Activated T-helper 1 cell treated with anti-CD3 and anti-CD28 coated beads, Interleukin-12 subunit alpha, Interleukin-12 subunit beta, Interleukin-2, Interleukin-4 antibody, amounts not matched to agents 30 ng/mL and 10 ng/mL and 1 ng/mL, durations not matched to agents 14 hours and 24 hours and 36 hours (primary cell): Measurements from ENCODE around the gene SLC29A4. TPM values are rescaled to one million over a fixed set of nuclear protein-coding genes. Genes with fewer than 3 reads are reported as not detected.

Experiments
- DNase-seq: peaks from one replicate; pipeline ENCODE4 v3.0.0; 2021; ENCODE audit warnings: low spot score
- H3K27ac Mint-ChIP-seq: one replicate; pipeline ENCODE4 v1.8.0; 2021; ENCODE audit warnings: mild to moderate bottlenecking, mixed read lengths
- H3K27me3 Mint-ChIP-seq: one replicate; pipeline ENCODE4 v1.8.0; 2022; ENCODE audit warnings: mild to moderate bottlenecking, moderate library complexity, mixed read lengths; ENCODE audit not compliant: insufficient read depth
- H3K36me3 Mint-ChIP-seq: one replicate; pipeline ENCODE4 v1.8.0; 2021; ENCODE audit warnings: low read depth, mixed read lengths
- H3K4me1 Mint-ChIP-seq: one replicate; pipeline ENCODE4 v1.8.0; 2021; ENCODE audit warnings: low read depth, mixed read lengths
- H3K4me3 Mint-ChIP-seq: one replicate; pipeline ENCODE4 v1.8.0; 2021; ENCODE audit warnings: mild to moderate bottlenecking, moderate library complexity, mixed read lengths
- H3K9me3 Mint-ChIP-seq: one replicate; pipeline ENCODE4 v1.8.0; 2021; ENCODE audit warnings: mixed read lengths
- intact Hi-C: fragments of 100-400 bp; cut with micrococcal nuclease; formaldehyde crosslinking; loops from one replicate; pipeline ENCODE4 v1.15.1; 2024
- total RNA-seq: library from RNA; stranded (reverse); gene quantifications from 2 replicates; pipeline ENCODE4 v1.2.3, GENCODE V29; 2022

Gene SLC29A4
- total RNA-seq, 1 donor from 2014 or later, result 0.29 TPM

DNA sequence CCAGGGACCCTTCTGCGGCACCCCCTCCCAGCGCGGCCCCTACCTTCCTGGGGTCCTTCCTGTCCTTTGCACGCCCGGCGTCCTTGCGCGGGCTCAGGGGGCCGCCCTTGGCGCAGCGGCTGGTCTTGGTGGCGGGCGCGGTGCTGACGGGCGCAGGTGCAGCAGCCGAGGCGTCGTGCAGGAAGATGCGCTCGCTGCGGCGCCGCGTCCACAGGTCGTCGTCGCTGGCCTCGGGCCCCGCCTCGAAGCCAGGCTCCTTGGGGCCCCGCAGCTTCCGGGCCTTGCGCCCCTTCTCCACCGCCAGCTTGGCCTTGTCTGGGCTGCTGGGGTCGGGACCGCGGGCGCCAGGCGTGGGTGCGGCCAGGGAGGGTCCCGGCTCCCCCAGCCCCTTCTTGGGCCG is 49.8 kb downstream of the SLC29A4 start:
- Mint-ChIP-seq H3K4me3 (no peak overlapping the region), H3K36me3 (peaks cover 49% of the 10 kb centered on the region), H3K4me1 (peaks cover 15% of the 10 kb centered on the region), H3K27ac (no peak overlapping the region), H3K9me3 (peaks cover 15% of the 10 kb centered on the region), H3K27me3 (peaks cover 5% of the 10 kb centered on the region)
- intact Hi-C loops, result no loop called here
- no peak for DNase-seq

GRCh38 chr7:5333121-5334045 is 50.6 kb downstream of the SLC29A4 start:
- peaks cover 53% of the 10 kb centered on the region for H3K36me3 Mint-ChIP-seq
- intact Hi-C loops, result no loop called here
- no peak overlapping the region for H3K27ac Mint-ChIP-seq
- no peak overlapping the region for H3K4me3 Mint-ChIP-seq
- peaks cover 5% of the 10 kb centered on the region for H3K27me3 Mint-ChIP-seq
- DNase-seq, result no peak
- peaks cover 15% of the 10 kb centered on the region for H3K4me1 Mint-ChIP-seq
- H3K9me3 Mint-ChIP-seq, result peaks cover 15% of the 10 kb centered on the region

GRCh38 chr7:5334671-5335070 is 51.9 kb downstream of the SLC29A4 start:
- H3K36me3 Mint-ChIP-seq, result peaks cover 59% of the 10 kb centered on the region
- intact Hi-C loops, result no loop called here
- H3K27ac Mint-ChIP-seq, result no peak overlapping the region
- no peak overlapping the region for H3K4me3 Mint-ChIP-seq
- H3K9me3 Mint-ChIP-seq, result peaks cover 15% of the 10 kb centered on the region
- H3K4me1 Mint-ChIP-seq, result peaks cover 15% of the 10 kb centered on the region
- DNase-seq, result no peak
- H3K27me3 Mint-ChIP-seq, result peaks cover 5% of the 10 kb centered on the region

- Mint-ChIP-seq H3K27me3 (peaks cover 2% of the 10 kb centered on the region), H3K36me3 (peaks cover 61% of the 10 kb centered on the region), H3K27ac (no peak overlapping the region), H3K4me1 (peaks cover 10% of the 10 kb centered on the region), H3K4me3 (no peak overlapping the region), H3K9me3 (peaks cover 25% of the 10 kb centered on the region)
- intact Hi-C loops, result no loop called here
- no peak for DNase-seq
Observed at GRCh38 chr7:5337047-5337446, 54.3 kb downstream of the SLC29A4 start.

DNA sequence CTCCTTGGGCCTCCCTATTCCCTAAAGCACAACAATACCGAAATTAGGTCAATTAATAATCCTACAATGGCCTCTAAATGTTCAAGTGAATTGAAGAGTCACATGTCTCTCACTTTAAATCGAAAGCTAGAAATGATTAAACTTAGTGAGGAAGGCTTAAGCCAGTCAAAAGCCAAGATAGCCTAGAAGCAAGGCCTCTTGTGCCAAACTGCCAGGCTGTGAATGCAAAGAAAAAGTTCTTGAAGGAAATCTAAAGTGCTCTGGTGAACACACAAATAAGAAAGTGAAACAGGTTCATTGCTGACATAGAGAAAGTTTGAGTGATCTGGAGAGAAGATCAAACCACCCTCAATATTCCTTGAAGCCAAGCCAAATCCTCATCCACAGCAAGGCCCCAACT is 57.2 kb downstream of the SLC29A4 start:
- H3K4me1 Mint-ChIP-seq, result peaks cover 12% of the 10 kb centered on the region
- H3K9me3 Mint-ChIP-seq, result peaks cover 43% of the 10 kb centered on the region
- intact Hi-C loops, result no loop called here
- no peak overlapping the region for H3K27ac Mint-ChIP-seq
- no peaks in the 10 kb centered on the region for H3K27me3 Mint-ChIP-seq
- H3K36me3 Mint-ChIP-seq, result peaks cover 73% of the 10 kb centered on the region
- DNase-seq, result no peak
- no peak overlapping the region for H3K4me3 Mint-ChIP-seq

GRCh38 chr7:5342631-5343030 is 59.9 kb downstream of the SLC29A4 start:
- Mint-ChIP-seq H3K27ac (no peak overlapping the region), H3K9me3 (peaks cover 29% of the 10 kb centered on the region), H3K4me3 (no peak overlapping the region), H3K36me3 (peaks cover 59% of the 10 kb centered on the region), H3K27me3 (no peaks in the 10 kb centered on the region), H3K4me1 (peaks cover 12% of the 10 kb centered on the region)
- intact Hi-C loops, result no loop called here
- DNase-seq, result no peak

- no peak overlapping the region for H3K4me3 Mint-ChIP-seq
- H3K27me3 Mint-ChIP-seq, result no peaks in the 10 kb centered on the region
- peaks cover 12% of the 10 kb centered on the region for H3K4me1 Mint-ChIP-seq
- H3K9me3 Mint-ChIP-seq, result peaks cover 29% of the 10 kb centered on the region
- H3K27ac Mint-ChIP-seq, result no peak overlapping the region
- peaks cover 58% of the 10 kb centered on the region for H3K36me3 Mint-ChIP-seq
- no peak for DNase-seq
- intact Hi-C loops, result no loop called here
Observed at GRCh38 chr7:5343884-5344283, 61.1 kb downstream of the SLC29A4 start.

- H3K27me3 Mint-ChIP-seq, result no peaks in the 10 kb centered on the region
- no peak overlapping the region for H3K27ac Mint-ChIP-seq
- intact Hi-C loops, result no loop called here
- DNase-seq, result no peak
- no peak overlapping the region for H3K4me3 Mint-ChIP-seq
- peaks cover 12% of the 10 kb centered on the region for H3K4me1 Mint-ChIP-seq
- peaks cover 29% of the 10 kb centered on the region for H3K9me3 Mint-ChIP-seq
- H3K36me3 Mint-ChIP-seq, result peaks cover 54% of the 10 kb centered on the region
Observed at GRCh38 chr7:5344342-5344741, 61.6 kb downstream of the SLC29A4 start.

- Mint-ChIP-seq H3K4me1 (peaks cover 6% of the 10 kb centered on the region), H3K36me3 (peaks cover 49% of the 10 kb centered on the region), H3K27me3 (no peaks in the 10 kb centered on the region), H3K27ac (no peak overlapping the region), H3K9me3 (peaks cover 25% of the 10 kb centered on the region), H3K4me3 (no peak overlapping the region)
- DNase-seq, result no peak
- intact Hi-C loops, result no loop called here
Observed at GRCh38 chr7:5345171-5345570, 62.4 kb downstream of the SLC29A4 start.

DNA sequence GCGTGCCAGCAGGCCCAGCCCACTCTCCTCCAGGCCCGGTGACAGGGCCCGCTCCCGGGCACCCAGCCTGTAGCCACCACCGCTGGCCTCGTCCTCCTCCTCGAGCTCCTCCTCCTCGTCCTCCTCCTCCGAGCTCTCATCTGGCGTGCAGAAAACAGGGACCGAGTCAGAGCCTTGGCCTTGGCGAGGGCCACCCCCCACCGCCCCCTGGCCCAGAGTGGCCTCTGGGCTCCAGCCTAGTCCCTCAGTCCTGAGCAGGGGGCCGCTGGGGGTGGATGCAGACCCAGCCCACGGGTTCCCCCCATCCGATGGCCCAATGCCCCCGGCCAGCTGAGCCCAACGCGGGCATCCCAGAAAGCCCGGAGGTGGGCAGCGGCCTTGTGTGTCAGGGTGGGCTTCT is 62.9 kb downstream of the SLC29A4 start:
- Mint-ChIP-seq H3K27ac (no peak overlapping the region), H3K27me3 (no peaks in the 10 kb centered on the region), H3K4me1 (peaks cover 5% of the 10 kb centered on the region), H3K9me3 (peaks cover 24% of the 10 kb centered on the region), H3K4me3 (no peak overlapping the region), H3K36me3 (peaks cover 48% of the 10 kb centered on the region)
- no peak for DNase-seq
- intact Hi-C loops, result no loop called here

DNA sequence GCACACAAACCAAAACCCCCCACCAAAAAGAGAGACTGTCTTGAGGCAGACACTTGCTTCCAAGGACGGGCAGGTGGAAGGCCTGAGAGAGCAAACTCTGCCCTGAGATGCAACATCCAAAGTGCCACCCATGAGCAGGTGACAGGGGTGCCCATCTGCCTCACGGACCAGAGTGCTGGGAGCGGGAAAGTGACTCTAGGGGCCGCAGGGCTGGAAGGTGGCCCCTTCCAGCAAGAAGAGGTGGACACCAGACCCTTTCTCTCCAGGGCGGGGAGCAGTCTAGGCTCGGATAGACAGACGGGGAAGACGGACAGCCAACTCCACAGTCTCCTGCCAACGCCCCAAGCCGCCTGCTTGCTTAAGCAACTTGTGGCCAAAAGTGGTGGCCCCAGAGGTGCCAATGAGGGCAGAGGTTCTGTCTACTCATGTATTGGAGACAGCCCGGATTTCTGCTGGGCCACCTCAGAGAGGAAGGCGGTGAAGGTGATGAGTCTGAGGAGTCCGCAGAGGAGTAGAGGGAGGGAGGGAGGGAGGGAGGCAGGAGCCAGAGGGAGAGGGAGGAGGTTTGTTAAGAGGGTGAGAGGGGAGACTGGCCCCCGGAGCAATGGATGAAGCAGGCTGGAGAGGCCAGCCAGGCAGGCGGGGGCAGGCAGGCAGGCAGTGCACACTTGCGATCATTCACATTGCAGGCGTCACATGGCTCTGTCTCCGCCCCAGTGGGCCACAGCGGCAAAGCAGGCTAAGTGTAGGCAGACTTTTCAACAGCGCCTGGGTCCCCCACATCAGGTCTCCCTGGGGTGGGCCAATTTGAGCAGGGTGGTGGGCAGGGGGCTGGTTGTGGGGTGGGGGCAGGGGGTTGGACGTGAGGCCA is 65.6 kb downstream of the SLC29A4 start:
- no peaks in the 10 kb centered on the region for H3K27me3 Mint-ChIP-seq
- no peak for DNase-seq
- H3K27ac Mint-ChIP-seq, result no peak overlapping the region
- H3K9me3 Mint-ChIP-seq, result peaks cover 12% of the 10 kb centered on the region
- no peaks in the 10 kb centered on the region for H3K4me1 Mint-ChIP-seq
- H3K4me3 Mint-ChIP-seq, result no peak overlapping the region
- H3K36me3 Mint-ChIP-seq, result peaks cover 31% of the 10 kb centered on the region
- intact Hi-C loops, result no loop called here

- peaks cover under 1% of the 10 kb centered on the region for H3K4me1 Mint-ChIP-seq
- peaks cover 25% of the 10 kb centered on the region for H3K36me3 Mint-ChIP-seq
- no peak overlapping the region for H3K4me3 Mint-ChIP-seq
- no peaks in the 10 kb centered on the region for H3K27me3 Mint-ChIP-seq
- intact Hi-C loops, result no loop called here
- peaks cover 7% of the 10 kb centered on the region for H3K9me3 Mint-ChIP-seq
- H3K27ac Mint-ChIP-seq, result no peak overlapping the region
- DNase-seq, result no peak
Observed at GRCh38 chr7:5349005-5349380, 66.2 kb downstream of the SLC29A4 start.
